Measurements from ENCODE around the gene TBC1D8.

Gene TBC1D8

GRCh38 chr2:100972452-100972851 lies 178.7 kb downstream of the TBC1D8 start:
- no peak for DNase-seq

DNA sequence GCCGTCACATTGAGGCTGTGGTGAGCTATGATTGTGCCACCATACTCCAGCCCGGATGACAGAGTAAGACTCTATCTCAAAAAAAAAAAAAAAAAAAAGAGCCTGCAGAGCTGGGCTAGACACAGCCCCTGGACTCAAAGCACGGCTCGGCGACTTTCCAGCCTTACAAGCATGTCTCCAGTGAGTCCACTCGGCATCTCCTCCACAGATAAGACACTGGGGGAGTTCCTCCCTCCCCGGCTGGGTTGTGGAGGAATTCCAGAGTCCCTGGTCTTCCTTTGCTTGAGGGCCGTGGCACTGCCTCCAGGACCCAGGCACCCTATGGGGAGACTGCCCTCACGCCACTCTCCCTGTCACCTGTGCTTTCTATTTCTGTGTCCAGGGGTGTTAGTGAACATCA lies 180.0 kb downstream of the TBC1D8 start:
- DNase-seq = no peak

DNA sequence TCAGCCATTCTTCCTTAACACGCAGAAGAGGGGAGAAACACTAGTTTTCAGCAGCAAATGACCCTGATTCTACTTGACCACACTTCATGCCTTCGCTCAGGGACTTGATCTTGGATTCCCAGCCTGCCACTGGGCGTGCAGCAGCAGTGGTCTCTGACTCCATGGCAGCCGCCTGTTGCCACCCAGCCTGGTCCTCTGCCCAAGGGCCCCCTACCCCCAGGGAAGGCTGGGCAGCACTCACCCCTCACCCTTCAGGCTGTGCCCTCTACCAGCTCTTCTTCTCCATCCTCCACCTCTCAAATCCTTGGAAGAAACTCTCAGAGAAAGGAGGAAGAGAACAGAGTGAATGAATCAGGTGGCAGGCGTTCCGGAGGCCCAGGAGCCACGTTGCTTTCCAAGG lies 181.2 kb downstream of the TBC1D8 start:
- no peak for DNase-seq

GRCh38 chr2:100968146-100969145 lies 182.7 kb downstream of the TBC1D8 start:
- DNase-seq = no peak

GRCh38 chr2:100967716-100968115 lies 183.5 kb downstream of the TBC1D8 start:
- DNase-seq = no peak

GRCh38 chr2:100965596-100965995 lies 185.6 kb downstream of the TBC1D8 start:
- no peak for DNase-seq

DNA sequence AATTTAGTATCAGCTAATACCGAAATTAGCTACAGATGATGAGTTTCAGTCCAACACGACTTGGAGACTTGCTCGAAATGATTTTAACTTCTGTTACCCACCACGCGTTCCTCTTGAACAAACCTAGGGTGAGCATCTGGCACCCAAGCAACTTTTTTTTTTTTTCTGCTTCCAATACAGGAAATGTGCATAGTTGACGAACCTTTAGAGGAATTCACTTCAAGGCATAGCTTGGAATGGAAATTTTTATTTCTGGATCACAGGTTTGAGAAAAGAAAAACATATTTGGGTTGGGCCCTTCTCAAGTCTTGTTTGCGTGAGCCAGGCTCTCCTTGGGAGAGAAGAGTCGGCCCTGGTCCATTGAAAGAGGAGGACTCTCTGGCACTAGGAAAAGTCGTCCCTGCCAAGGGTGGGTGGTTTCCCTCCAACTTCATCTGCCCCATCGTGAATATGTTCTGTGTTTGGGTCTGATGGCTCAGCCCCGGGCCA lies 186.5 kb downstream of the TBC1D8 start:
- no peak for DNase-seq

GRCh38 chr2:100964222-100964621 lies 187.0 kb downstream of the TBC1D8 start:
- no peak for DNase-seq

- no peak for DNase-seq
These were observed 188.2 kb downstream of the TBC1D8 start for GRCh38 chr2:100963026-100963375.

DNA sequence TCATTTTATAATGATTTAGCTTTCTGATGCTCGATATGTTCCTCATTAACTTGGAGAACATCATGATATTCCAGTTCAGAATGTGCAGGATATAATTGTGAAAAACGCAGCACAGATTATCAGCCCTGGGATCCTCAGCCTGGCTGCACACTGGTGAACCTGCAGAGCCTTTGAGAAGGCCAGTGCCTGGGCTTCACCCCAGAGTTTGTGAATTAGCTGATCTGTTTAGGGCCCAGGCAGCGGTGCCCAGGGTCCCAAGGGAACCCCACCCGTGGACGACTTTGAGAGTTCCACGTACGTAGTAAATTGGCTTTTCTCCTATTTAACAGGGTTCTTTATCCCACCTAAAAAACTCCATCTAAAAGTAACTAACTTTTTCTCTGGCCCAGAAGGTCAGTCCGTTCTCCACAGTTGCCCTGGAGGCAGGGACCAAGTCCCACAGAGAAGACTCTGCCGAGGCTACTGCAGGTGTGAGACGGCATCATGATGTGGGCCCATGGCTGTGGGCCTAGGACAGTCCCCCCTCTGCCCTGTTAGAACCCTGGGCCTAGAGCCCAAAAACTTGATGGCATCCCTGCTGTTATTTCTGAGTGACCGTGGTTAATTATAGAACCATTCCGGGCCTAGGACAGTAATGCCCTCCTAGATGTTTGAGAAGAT lies 188.7 kb downstream of the TBC1D8 start:
- no peak for DNase-seq

DNA sequence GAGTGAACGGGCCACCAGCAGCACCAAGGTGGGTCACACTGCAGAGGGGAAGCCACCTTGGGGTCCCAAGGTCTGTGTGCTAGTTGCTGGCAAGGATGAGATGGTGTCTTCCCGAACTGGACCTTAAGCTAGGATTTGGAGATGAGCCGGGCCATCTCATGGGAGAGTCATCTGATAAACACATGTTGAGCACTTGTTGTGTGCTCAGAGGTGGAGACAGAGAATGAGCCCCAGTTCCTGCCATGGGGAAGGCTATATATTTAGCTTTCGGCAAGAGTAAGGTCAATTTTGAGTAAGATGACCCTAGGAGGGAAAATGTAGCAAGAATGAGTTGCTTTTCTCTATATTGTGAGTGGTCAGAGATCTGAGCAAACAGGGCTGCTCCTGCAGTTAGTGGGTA lies 190.5 kb downstream of the TBC1D8 start:
- no peak for DNase-seq

- DNase-seq = no peak
These were observed 191.8 kb downstream of the TBC1D8 start for GRCh38 chr2:100959225-100959880.

- no peak for DNase-seq
These were observed 193.1 kb downstream of the TBC1D8 start for GRCh38 chr2:100957996-100958653.

All from Kasumi-1 (cell line).